HepG2 (cell line): ENCODE measurements around the gene PAK1. TPM values are rescaled to one million over a fixed set of nuclear protein-coding genes. Genes with fewer than 3 reads are reported as not detected.

Experiments used
- ARID2 ChIP-seq: sonication (generic); formaldehyde crosslinking; IDR thresholded peaks from 2 replicates; pipeline ENCODE4 v1.8.1; 2022; ENCODE audit warnings: mild to moderate bottlenecking, missing genetic modification reagents, borderline replicate concordance
- CREB1 ChIP-seq, 2 experiments: fragments of 450-650 bp in 1 of 2; IDR thresholded peaks; 2 replicates each; pipeline ENCODE4 v1.6.1; 2016 to 2017; ENCODE audit warnings: control low read depth in 1 of 2, mild to moderate bottlenecking in 1 of 2, missing compliant biosample characterization in 1 of 2, missing genetic modification characterization in 1 of 2
- DRAP1 ChIP-seq: IDR thresholded peaks from 2 replicates; pipeline ENCODE4 v1.6.1; 2016; ENCODE audit warnings: missing genetic modification reagents, missing compliant biosample characterization
- ETV6 ChIP-seq: sonication (generic); formaldehyde crosslinking; conservative IDR thresholded peaks from 2 replicates; pipeline ENCODE4 v1.4.0; 2020; ENCODE audit warnings: missing genetic modification reagents
- GLMP ChIP-seq: sonication (generic); formaldehyde crosslinking; IDR thresholded peaks from 2 replicates; pipeline ENCODE4 v1.9.0; 2021; ENCODE audit warnings: missing genetic modification reagents, mild to moderate bottlenecking, borderline replicate concordance
- HNRNPH1 ChIP-seq: fragments of 200-400 bp; formaldehyde crosslinking; optimal IDR thresholded peaks from 2 replicates; pipeline ENCODE3; 2017; ENCODE audit warnings: mild to moderate bottlenecking, low read depth, low read length
- ISL2 ChIP-seq: sonication (generic); formaldehyde crosslinking; IDR thresholded peaks from 2 replicates; pipeline ENCODE4 v1.5.0; 2020; ENCODE audit warnings: missing genetic modification reagents
- PITX1 ChIP-seq: sonication (generic); formaldehyde crosslinking; IDR thresholded peaks from 2 replicates; pipeline ENCODE4 v1.5.1; 2020; ENCODE audit warnings: mild to moderate bottlenecking, missing genetic modification reagents
- SCMH1 ChIP-seq: sonication (generic); formaldehyde crosslinking; IDR thresholded peaks from 2 replicates; pipeline ENCODE4 v1.9.0; 2021; ENCODE audit warnings: missing genetic modification reagents, mild to moderate bottlenecking, borderline replicate concordance
- SOX13 ChIP-seq, 3 experiments: fragments of 450-650 bp in 1 of 3; sonication (generic) in 1 of 3; formaldehyde crosslinking in 1 of 3; IDR thresholded peaks in 2 of 3; conservative IDR thresholded peaks in 1 of 3; 2 replicates each; pipeline versions ENCODE4 v1.5.0 to v1.6.1; 2016 to 2020; ENCODE audit warnings: antibody characterized with exemption in 1 of 3, mild to moderate bottlenecking in 1 of 3, missing compliant biosample characterization in 1 of 3, missing genetic modification reagents in 1 of 3, moderate library complexity in 1 of 3
- SSRP1 ChIP-seq: IDR thresholded peaks from 2 replicates; pipeline ENCODE4 v1.6.1; 2016; ENCODE audit warnings: control low read depth
- XRCC5 ChIP-seq: fragments of 200-400 bp; formaldehyde crosslinking; optimal IDR thresholded peaks from 2 replicates; pipeline ENCODE3; 2017; ENCODE audit warnings: mild to moderate bottlenecking, low read length
- ZBTB21 ChIP-seq: sonication (generic); formaldehyde crosslinking; IDR thresholded peaks from 2 replicates; pipeline ENCODE4 v1.4.0; 2020; ENCODE audit warnings: missing genetic modification reagents
- ZBTB49 ChIP-seq: sonication (generic); formaldehyde crosslinking; IDR thresholded peaks from 2 replicates; pipeline ENCODE4 v1.4.0; 2020; ENCODE audit warnings: missing genetic modification reagents, borderline replicate concordance
- ZNF605 ChIP-seq: sonication (generic); formaldehyde crosslinking; IDR thresholded peaks from 2 replicates; pipeline ENCODE4 v1.8.0; 2022; ENCODE audit warnings: mild to moderate bottlenecking, missing genetic modification reagents
- ZNF704 ChIP-seq: sonication (generic); formaldehyde crosslinking; IDR thresholded peaks from 2 replicates; pipeline ENCODE4 v1.8.1; 2023; ENCODE audit warnings: mild to moderate bottlenecking, inconsistent platforms, moderate library complexity, missing genetic modification reagents, borderline replicate concordance
- ZSCAN21 ChIP-seq: sonication (generic); formaldehyde crosslinking; IDR thresholded peaks from 2 replicates; pipeline ENCODE4 v1.8.0; 2022; ENCODE audit warnings: mild to moderate bottlenecking, missing genetic modification reagents, moderate library complexity, borderline replicate concordance
- ZUFSP ChIP-seq: sonication (generic); formaldehyde crosslinking; IDR thresholded peaks from 2 replicates; pipeline ENCODE4 v1.9.0; 2021; ENCODE audit warnings: missing genetic modification reagents, mild to moderate bottlenecking, borderline replicate concordance
- polyA plus RNA-seq, 8 experiments: library from polyadenylated mRNA; depleted of rRNA in 3 of 8; stranded (reverse) in 7 of 8; unstranded in 1 of 8; fragments of >200 nt; fragmentation: Illumina TruSeq in 4 of 8; extraction: Trizol in 4 of 8; gene quantifications; 2 replicates each; pipeline versions ENCODE4 v1.2.1 to v1.2.3, GENCODE V29; 2011 to 2016; ENCODE audit warnings: low read depth in 4 of 8, missing spikeins in 1 of 8, mixed read lengths in 1 of 8; ENCODE audit not compliant: insufficient read depth in 1 of 8
- total RNA-seq, 5 experiments: library from RNA; depleted of rRNA; stranded (reverse); fragments of >200 nt; fragmentation: Illumina TruSeq; extraction: Trizol; gene quantifications; 2 replicates each; pipeline ENCODE4 v1.2.3, GENCODE V29; 2016; ENCODE audit warnings: low read depth in 1 of 5

Gene PAK1
- total and polyA plus RNA-seq, 2 of the 13 experiments (the other 11 are each of a cell fraction or from before 2014, with no cell fraction given), result 1.5 to 4.3 TPM

GRCh38 chr11:77473801-77474683 lies at the start of gene PAK1 (continued):
- TF ChIP-seq ZBTB49 (CRISPR knock-in tag) (no peak), SCMH1 (CRISPR knock-in tag) (no peak), PITX1 (CRISPR knock-in tag) (no peak), ARID2 (no peak), ZSCAN21 (CRISPR knock-in tag) (no peak), ISL2 (no peak), CREB1 (IDR thresholded peaks at IDR 0.05) (peak; percentile 99), CREB1 (CRISPR knock-in tag; IDR thresholded peaks at IDR 0.05) (peak; percentile 96), SOX13 (IDR thresholded peaks at IDR 0.05) (no peak), SOX13 (CRISPR knock-in tag; conservative IDR thresholded peaks at IDR 0.05 in 1 of 2, IDR thresholded peaks at IDR 0.05 in 1 of 2) (0 out of 4 replicates have a peak, but pooled peaks of 1 of the 2 experiments have one; percentile 19), ZUFSP (CRISPR knock-in tag) (no peak), ZNF605 (CRISPR knock-in tag) (no peak), DRAP1 (CRISPR knock-in tag) (no peak), XRCC5 (no peak), ZBTB21 (CRISPR knock-in tag) (peak; percentile 99), HNRNPH1 (no peak), GLMP (no peak), SSRP1 (no peak), ETV6 (CRISPR knock-in tag) (no peak), ZNF704 (no peak)
